ENCODE results near the gene PPARG. TPM values are rescaled to one million over a fixed set of nuclear protein-coding genes. Genes with fewer than 3 reads are reported as not detected.

PPARG gene
- total RNA-seq, 1 donor from 2014 or later: 4.4 TPM

- no peak for TF ChIP-seq CTCF (IDR thresholded peaks at IDR 0.05)
- Mint-ChIP-seq H3K9me3 (ENCODE audit: unreplicated experiment) (peaks cover 15% of the 10 kb centered on the region), H3K27ac (ENCODE audit: unreplicated experiment) (no peak overlapping the region), H3K36me3 (ENCODE audit: unreplicated experiment) (peaks cover 7% of the 10 kb centered on the region), H3K27me3 (ENCODE audit: unreplicated experiment) (peaks cover 7% of the 10 kb centered on the region), H3K4me3 (ENCODE audit: unreplicated experiment) (no peak overlapping the region), H3K4me1 (ENCODE audit: unreplicated experiment) (peaks cover 18% of the 10 kb centered on the region)
- no peak for DNase-seq (ENCODE audit: extremely low spot score, unreplicated experiment)
Measured at GRCh38 chr3:12309716-12310115, 20.8 kb downstream of the PPARG start.

- Mint-ChIP-seq H3K36me3 (ENCODE audit: unreplicated experiment) (peaks cover 7% of the 10 kb centered on the region), H3K9me3 (ENCODE audit: unreplicated experiment) (peaks cover 15% of the 10 kb centered on the region), H3K27ac (ENCODE audit: unreplicated experiment) (no peak overlapping the region), H3K4me1 (ENCODE audit: unreplicated experiment) (peaks cover 18% of the 10 kb centered on the region), H3K4me3 (ENCODE audit: unreplicated experiment) (no peak overlapping the region), H3K27me3 (ENCODE audit: unreplicated experiment) (peaks cover 5% of the 10 kb centered on the region)
- no peak for TF ChIP-seq CTCF (IDR thresholded peaks at IDR 0.05)
- DNase-seq (ENCODE audit: extremely low spot score, unreplicated experiment): no peak
Measured at GRCh38 chr3:12312010-12312409, 23.1 kb downstream of the PPARG start.

GRCh38 chr3:12313519-12313918, 24.6 kb downstream of the PPARG start:
- Mint-ChIP-seq H3K4me3 (ENCODE audit: unreplicated experiment) (no peak overlapping the region), H3K27ac (ENCODE audit: unreplicated experiment) (no peak overlapping the region), H3K27me3 (ENCODE audit: unreplicated experiment) (peaks cover 5% of the 10 kb centered on the region), H3K4me1 (ENCODE audit: unreplicated experiment) (peaks cover 6% of the 10 kb centered on the region), H3K9me3 (ENCODE audit: unreplicated experiment) (peaks cover 3% of the 10 kb centered on the region), H3K36me3 (ENCODE audit: unreplicated experiment) (no peaks in the 10 kb centered on the region)
- no peak for DNase-seq (ENCODE audit: extremely low spot score, unreplicated experiment)
- TF ChIP-seq CTCF (IDR thresholded peaks at IDR 0.05): no peak

GRCh38 chr3:12316253-12316652, 27.4 kb downstream of the PPARG start:
- Mint-ChIP-seq H3K27me3 (ENCODE audit: unreplicated experiment) (peaks cover 5% of the 10 kb centered on the region), H3K27ac (ENCODE audit: unreplicated experiment) (no peak overlapping the region), H3K9me3 (ENCODE audit: unreplicated experiment) (no peaks in the 10 kb centered on the region), H3K36me3 (ENCODE audit: unreplicated experiment) (no peaks in the 10 kb centered on the region), H3K4me3 (ENCODE audit: unreplicated experiment) (no peak overlapping the region), H3K4me1 (ENCODE audit: unreplicated experiment) (peaks cover 10% of the 10 kb centered on the region)
- TF ChIP-seq CTCF (IDR thresholded peaks at IDR 0.05): no peak
- DNase-seq (ENCODE audit: extremely low spot score, unreplicated experiment): no peak

GRCh38 chr3:12316729-12317351, 28.0 kb downstream of the PPARG start:
- no peak for DNase-seq (ENCODE audit: extremely low spot score, unreplicated experiment)
- Mint-ChIP-seq H3K4me3 (ENCODE audit: unreplicated experiment) (no peak overlapping the region), H3K27me3 (ENCODE audit: unreplicated experiment) (peaks cover 5% of the 10 kb centered on the region), H3K27ac (ENCODE audit: unreplicated experiment) (no peak overlapping the region), H3K9me3 (ENCODE audit: unreplicated experiment) (no peaks in the 10 kb centered on the region), H3K36me3 (ENCODE audit: unreplicated experiment) (no peaks in the 10 kb centered on the region), H3K4me1 (ENCODE audit: unreplicated experiment) (peaks cover 8% of the 10 kb centered on the region)
- TF ChIP-seq CTCF (IDR thresholded peaks at IDR 0.05): no peak

All from osteocyte (in vitro differentiated cells).